HCT116 (cell line): ENCODE results near the gene ORC2. TPM values are rescaled to one million over a fixed set of nuclear protein-coding genes. Genes with fewer than 3 reads are reported as not detected.

Experiments used
- ATAC-seq: fragments of 200-7000 bp; cut with Tn5 transposase; 2 replicates; pipeline ENCODE4 v1.9.1; 2020; ENCODE audit warnings: mild to moderate bottlenecking, moderate library complexity
- BruUV-seq: library from RNA; stranded (reverse); fragments of 400-500 nt; replicated peaks from 2 replicates; lab custom pipeline; 2021; lab: Mats Ljungman, UMichigan
- CTCF ChIA-PET: fragments of 300-600 bp; sonication (Branson Sonifier 250); formaldehyde crosslinking; loops from one replicate; lab custom pipeline; 2021; ENCODE audit warnings: antibody characterized with exemption; lab: Charles Lee
- POLR2A ChIA-PET: fragments of 300-600, 350-600 bp; sonication (Branson Sonifier 250); formaldehyde crosslinking; loops from one replicate; lab custom pipeline; 2021; ENCODE audit warnings: antibody characterized with exemption; lab: Charles Lee
- RAD21 ChIA-PET, 2 experiments: fragments of 300-600 bp; sonication (Branson Sonifier 250); formaldehyde crosslinking; loops; one replicate each; lab custom pipeline; 2023; ENCODE audit warnings: low total read pairs in 2 of 2; ENCODE audit not compliant: uncharacterized antibody in 2 of 2, unreplicated experiment in 2 of 2, low non-redundant PET in 1 of 2; lab: Charles Lee
- DNase-seq: peaks from one replicate; pipeline ENCODE4 v3.0.0-alpha.2; 2010; ENCODE audit warnings: low read depth, low spot score
- H2AFZ ChIP-seq: fragments of 200-600 bp; shearing (Covaris generic), sonication (generic); 2 replicates; pipeline ENCODE4 v1.6.1; 2017; ENCODE audit warnings: low read depth, mixed run types, mixed read lengths, antibody characterized with exemption, low read length; ENCODE audit not compliant: poor library complexity, severe bottlenecking
- H3K27ac ChIP-seq: 2 replicates; pipeline ENCODE4 v1.5.1; 2012; ENCODE audit warnings: low read depth, low read length
- H3K27me3 ChIP-seq: fragments of 200-600 bp; sonication (generic); 2 replicates; pipeline ENCODE4 v1.6.1; 2016; ENCODE audit warnings: mixed run types, low read length, mixed read lengths; ENCODE audit not compliant: insufficient read depth
- H3K36me3 ChIP-seq, 2 experiments: fragments of 200-500 bp in 1 of 2; fragments of 200-600 bp in 1 of 2; sonication (Bioruptor generic) in 1 of 2; sonication (generic) in 1 of 2; 2 replicates each; pipeline versions ENCODE4 v1.5.1 to v1.6.1; 2014 to 2016; ENCODE audit warnings: low read length in 2 of 2, inconsistent platforms in 1 of 2, mixed read lengths in 1 of 2, mixed run types in 1 of 2; ENCODE audit not compliant: insufficient read depth in 2 of 2, control insufficient read depth in 1 of 2
- H3K4me1 ChIP-seq, 2 experiments: fragments of 200-600 bp in 1 of 2; sonication (generic) in 1 of 2; 2 replicates each; pipeline versions ENCODE4 v1.5.1 to v1.6.1; 2012 to 2017; ENCODE audit warnings: low read length in 2 of 2, inconsistent platforms in 1 of 2, mild to moderate bottlenecking in 1 of 2, mixed read lengths in 1 of 2, mixed run types in 1 of 2, moderate library complexity in 1 of 2; ENCODE audit not compliant: insufficient read depth in 2 of 2, control insufficient read depth in 1 of 2
- H3K4me2 ChIP-seq: fragments of 200-600 bp; sonication (generic); 2 replicates; pipeline ENCODE4 v1.6.1; 2017; ENCODE audit warnings: mixed run types, low read length, mixed read lengths
- H3K4me3 ChIP-seq, 2 experiments: fragments of 200-600 bp in 1 of 2; sonication (generic) in 1 of 2; replicated peaks in 1 of 2; 2 replicates each; pipeline ENCODE4 v1.5.1; 2011 to 2016; ENCODE audit warnings: low read length in 2 of 2, control low read depth in 1 of 2, low read depth in 1 of 2, mild to moderate bottlenecking in 1 of 2, mixed read lengths in 1 of 2, mixed run types in 1 of 2
- H3K79me2 ChIP-seq: fragments of 200-600 bp; sonication (generic); 2 replicates; pipeline ENCODE4 v1.6.1; 2017; ENCODE audit warnings: mild to moderate bottlenecking, mixed run types, low read length, moderate library complexity, mixed read lengths; ENCODE audit not compliant: insufficient read depth
- H3K9ac ChIP-seq: fragments of 200-600 bp; sonication (generic); 2 replicates; pipeline ENCODE4 v1.6.1; 2016; ENCODE audit warnings: low read length, mixed read lengths
- H3K9me2 ChIP-seq: fragments of 200-600 bp; sonication (generic), shearing (Covaris generic); 2 replicates; pipeline ENCODE4 v1.6.1; 2017; ENCODE audit warnings: mixed run types, mild to moderate bottlenecking, moderate library complexity; ENCODE audit not compliant: insufficient read depth
- H3K9me3 ChIP-seq, 2 experiments: fragments of 200-500 bp in 1 of 2; fragments of 200-600 bp in 1 of 2; sonication (Bioruptor generic) in 1 of 2; sonication (generic) in 1 of 2; 2 replicates each; pipeline ENCODE4 v1.6.1; 2014 to 2017; ENCODE audit warnings: low read length in 2 of 2, mixed read lengths in 2 of 2, inconsistent platforms in 1 of 2, low read depth in 1 of 2, mild to moderate bottlenecking in 1 of 2, mixed run types in 1 of 2, moderate library complexity in 1 of 2; ENCODE audit not compliant: control insufficient read depth in 1 of 2, insufficient read depth in 1 of 2
- H4K20me1 ChIP-seq: fragments of 200-600 bp; sonication (generic), shearing (Covaris generic); 2 replicates; pipeline ENCODE4 v1.6.1; 2017; ENCODE audit warnings: mixed run types, mild to moderate bottlenecking, moderate library complexity; ENCODE audit not compliant: insufficient read depth
- EZH2 ChIP-seq: fragments of 200-600 bp; sonication (generic); IDR thresholded peaks from 2 replicates; pipeline ENCODE4 v1.6.1; 2017; ENCODE audit warnings: antibody characterized with exemption, mixed run types
- FOSL1 ChIP-seq: IDR thresholded peaks from 2 replicates; pipeline ENCODE4 v1.6.1; 2012; ENCODE audit warnings: low read depth
- POLR2AphosphoS5 ChIP-seq: IDR thresholded peaks from 2 replicates; pipeline ENCODE4 v1.6.1; 2011; ENCODE audit warnings: mild to moderate bottlenecking, low read depth, low read length, moderate library complexity
- SIN3A ChIP-seq: IDR thresholded peaks from 2 replicates; pipeline ENCODE4 v1.6.1; 2012; ENCODE audit warnings: low read depth
- ZBTB33 ChIP-seq: IDR thresholded peaks from 2 replicates; pipeline ENCODE4 v1.6.1; 2011; ENCODE audit warnings: mild to moderate bottlenecking, low read length, moderate library complexity; ENCODE audit not compliant: insufficient replicate concordance; ENCODE audit errors: extremely low read depth
- intact Hi-C: fragments of 100-400 bp; cut with micrococcal nuclease; formaldehyde crosslinking; loops from 2 replicates; pipeline ENCODE4 v1.10.0; 2022
- total RNA-seq: library from RNA; stranded (reverse); gene quantifications from one replicate; pipeline ENCODE4 v1.2.1, GENCODE V29; 2021; ENCODE audit not compliant: unreplicated experiment
- TF ChIP-seq, protein P1 (sequence below), 3 experiments: fragments of 200-600 bp in 1 of 3; sonication (generic) in 1 of 3; IDR thresholded peaks in 2 of 3; conservative IDR thresholded peaks in 1 of 3; 2 replicates each; pipeline ENCODE4 v1.5.1; 2012 to 2017; ENCODE audit warnings: low read depth in 2 of 3, low read length in 2 of 3, antibody characterized with exemption in 1 of 3, borderline replicate concordance in 1 of 3, control low read depth in 1 of 3, mild to moderate bottlenecking in 1 of 3, mixed read lengths in 1 of 3, mixed run types in 1 of 3, moderate library complexity in 1 of 3; ENCODE audit not compliant: insufficient read depth in 1 of 3

ORC2 gene
- total RNA-seq, 1 experiment from 2014 or later = 51.9 TPM

- peak overlapping the region; percentile 78; the same call in 1 of the 2 replicates for H3K4me2 ChIP-seq
- TF ChIP-seq SIN3A (no peak), EZH2 (no peak), ZBTB33 (no peak), FOSL1 (no peak), POLR2AphosphoS5 (no peak; the same call in 1 of the 2 replicates)
- TF ChIP-seq, protein P1, sequence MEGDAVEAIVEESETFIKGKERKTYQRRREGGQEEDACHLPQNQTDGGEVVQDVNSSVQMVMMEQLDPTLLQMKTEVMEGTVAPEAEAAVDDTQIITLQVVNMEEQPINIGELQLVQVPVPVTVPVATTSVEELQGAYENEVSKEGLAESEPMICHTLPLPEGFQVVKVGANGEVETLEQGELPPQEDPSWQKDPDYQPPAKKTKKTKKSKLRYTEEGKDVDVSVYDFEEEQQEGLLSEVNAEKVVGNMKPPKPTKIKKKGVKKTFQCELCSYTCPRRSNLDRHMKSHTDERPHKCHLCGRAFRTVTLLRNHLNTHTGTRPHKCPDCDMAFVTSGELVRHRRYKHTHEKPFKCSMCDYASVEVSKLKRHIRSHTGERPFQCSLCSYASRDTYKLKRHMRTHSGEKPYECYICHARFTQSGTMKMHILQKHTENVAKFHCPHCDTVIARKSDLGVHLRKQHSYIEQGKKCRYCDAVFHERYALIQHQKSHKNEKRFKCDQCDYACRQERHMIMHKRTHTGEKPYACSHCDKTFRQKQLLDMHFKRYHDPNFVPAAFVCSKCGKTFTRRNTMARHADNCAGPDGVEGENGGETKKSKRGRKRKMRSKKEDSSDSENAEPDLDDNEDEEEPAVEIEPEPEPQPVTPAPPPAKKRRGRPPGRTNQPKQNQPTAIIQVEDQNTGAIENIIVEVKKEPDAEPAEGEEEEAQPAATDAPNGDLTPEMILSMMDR (IDR thresholded peaks at IDR 0.05 in 2 of 3, conservative IDR thresholded peaks at IDR 0.05 in 1 of 3; ENCODE audit: borderline replicate concordance in 1 of 3, insufficient read depth in 1 of 3, low read depth in 2 of 3, low read length in 2 of 3) = no peak
- intact Hi-C loops = loop anchor here (5.0 kb wide), 1 partner anchor 49 kb away; the partner anchor contains the start of gene BZW1
- H3K9ac ChIP-seq = no peak overlapping the region; the same call in 1 of the 2 replicates
- H4K20me1 ChIP-seq = 0 out of 2 replicates have a peak, but pooled peaks cover 3% of the 10 kb centered on the region
- no peak overlapping the region for H2AFZ ChIP-seq
- H3K9me3 ChIP-seq = no peaks in the 10 kb centered on the region
- H3K4me3 ChIP-seq = no peak overlapping the region; a peak in 1 of 4 replicates
- no peak for DNase-seq
- ChIA-PET CTCF (no interaction called here), POLR2A (no interaction called here), RAD21 (no interaction called here)
- H3K79me2 ChIP-seq = peaks cover 77% of the 10 kb centered on the region
- H3K27me3 ChIP-seq = no peaks in the 10 kb centered on the region
- H3K36me3 ChIP-seq = peaks cover 41 to 52% of the 10 kb centered on the region in 2 experiments
- H3K27ac ChIP-seq = no peak overlapping the region
- no peaks in the 10 kb centered on the region for H3K9me2 ChIP-seq
- no TSS peak for BruUV-seq
- H3K4me1 ChIP-seq = peaks cover 6 to 23% of the 10 kb centered on the region in 2 experiments; a peak in 3 of 4 replicates
- no peak for ATAC-seq
These were observed 101.8 kb downstream of the ORC2 start for GRCh38 chr2:200861617-200862155.
